ENCODE data around the gene PERM1.
"Not testable (repeated sequence)": the region's sequence is repeated elsewhere in the genome, so short reads cannot be mapped to it uniquely, and the experiment has no call there.

PERM1 gene, protein sequence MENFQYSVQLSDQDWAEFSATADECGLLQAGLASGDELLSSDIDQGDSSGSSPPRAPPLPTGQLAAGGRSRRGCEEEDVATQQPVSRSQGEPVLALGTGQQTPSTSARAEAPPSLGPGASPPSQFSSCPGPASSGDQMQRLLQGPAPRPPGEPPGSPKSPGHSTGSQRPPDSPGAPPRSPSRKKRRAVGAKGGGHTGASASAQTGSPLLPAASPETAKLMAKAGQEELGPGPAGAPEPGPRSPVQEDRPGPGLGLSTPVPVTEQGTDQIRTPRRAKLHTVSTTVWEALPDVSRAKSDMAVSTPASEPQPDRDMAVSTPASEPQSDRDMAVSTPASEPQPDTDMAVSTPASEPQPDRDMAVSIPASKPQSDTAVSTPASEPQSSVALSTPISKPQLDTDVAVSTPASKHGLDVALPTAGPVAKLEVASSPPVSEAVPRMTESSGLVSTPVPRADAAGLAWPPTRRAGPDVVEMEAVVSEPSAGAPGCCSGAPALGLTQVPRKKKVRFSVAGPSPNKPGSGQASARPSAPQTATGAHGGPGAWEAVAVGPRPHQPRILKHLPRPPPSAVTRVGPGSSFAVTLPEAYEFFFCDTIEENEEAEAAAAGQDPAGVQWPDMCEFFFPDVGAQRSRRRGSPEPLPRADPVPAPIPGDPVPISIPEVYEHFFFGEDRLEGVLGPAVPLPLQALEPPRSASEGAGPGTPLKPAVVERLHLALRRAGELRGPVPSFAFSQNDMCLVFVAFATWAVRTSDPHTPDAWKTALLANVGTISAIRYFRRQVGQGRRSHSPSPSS

DNA sequence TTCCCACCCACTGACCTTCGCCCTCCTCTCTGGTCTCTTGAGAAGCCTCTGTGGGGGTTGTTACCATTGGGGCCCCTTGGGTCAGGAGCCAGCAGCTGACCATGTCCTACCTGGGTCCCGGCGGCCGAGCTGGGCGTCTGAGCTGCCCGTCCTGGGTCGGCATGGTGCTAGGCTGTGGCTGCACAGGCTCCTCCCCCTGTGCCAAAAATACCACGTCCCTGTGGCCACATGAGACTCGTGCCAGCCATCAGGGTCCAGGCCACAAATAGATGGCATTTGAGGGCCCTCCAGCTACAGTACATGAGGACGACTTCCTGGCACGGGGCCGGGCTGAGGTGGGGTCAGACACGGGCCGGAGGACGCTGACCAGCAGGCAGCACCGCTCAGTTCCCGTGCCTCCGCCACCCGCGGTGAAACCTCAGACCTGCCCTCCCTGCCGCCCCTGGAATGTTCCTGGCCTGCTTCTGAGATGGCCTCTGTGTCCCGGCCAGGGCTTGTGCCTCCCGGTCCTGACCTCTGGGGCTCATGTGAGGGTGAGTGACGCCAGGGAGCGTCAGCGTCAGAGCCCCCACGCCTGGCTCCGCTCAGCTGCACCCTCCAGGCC is at the start of gene PERM1:
Gene PERM1 (minus strand): TSS at position 139 of the 604 bp plus-strand sequence. CDS start 1,064 bp downstream, outside the sequence.
- no peak for DNase-seq (ENCODE audit: low read depth in 2 of 2)

DNA sequence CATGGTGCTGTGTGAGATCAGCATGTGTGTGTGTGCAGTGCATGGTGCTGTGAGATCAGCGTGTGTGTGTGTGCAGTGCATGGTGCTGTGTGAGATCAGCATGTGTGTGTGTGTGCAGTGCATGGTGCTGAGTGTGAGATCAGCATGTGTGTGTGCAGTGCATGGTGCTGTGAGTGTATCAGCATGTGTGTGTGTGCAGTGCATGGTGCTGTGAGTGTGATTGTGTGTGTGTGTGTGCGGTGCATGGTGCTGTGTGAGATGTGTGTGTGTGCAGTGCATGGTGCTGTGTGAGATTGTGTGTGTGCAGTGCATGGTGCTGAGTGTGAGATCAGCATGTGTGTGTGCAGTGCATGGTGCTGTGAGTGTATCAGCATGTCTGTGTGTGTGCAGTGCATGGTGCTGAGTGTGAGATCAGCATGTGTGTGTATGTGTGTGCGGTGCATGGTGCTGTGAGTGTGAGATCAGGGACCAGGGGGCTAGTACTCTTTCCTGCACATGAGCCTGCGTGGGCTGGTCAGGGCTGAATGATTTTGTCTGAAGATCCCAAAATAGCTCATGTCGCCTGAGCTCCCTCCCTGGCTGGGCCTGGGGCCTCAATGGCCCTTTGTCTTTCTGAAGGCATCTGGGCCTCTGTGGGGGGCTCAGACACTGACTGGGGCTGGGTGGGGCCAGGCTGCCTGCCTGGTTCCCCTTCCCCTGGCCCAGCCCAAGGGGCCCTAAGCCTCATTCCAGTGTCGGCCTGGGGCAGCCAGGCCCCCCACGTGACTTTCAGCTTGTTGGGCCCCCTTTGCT is 49.2 kb upstream of the PERM1 start:
- not testable (repeated sequence) for DNase-seq (ENCODE audit: low read depth in 2 of 2)

DNA sequence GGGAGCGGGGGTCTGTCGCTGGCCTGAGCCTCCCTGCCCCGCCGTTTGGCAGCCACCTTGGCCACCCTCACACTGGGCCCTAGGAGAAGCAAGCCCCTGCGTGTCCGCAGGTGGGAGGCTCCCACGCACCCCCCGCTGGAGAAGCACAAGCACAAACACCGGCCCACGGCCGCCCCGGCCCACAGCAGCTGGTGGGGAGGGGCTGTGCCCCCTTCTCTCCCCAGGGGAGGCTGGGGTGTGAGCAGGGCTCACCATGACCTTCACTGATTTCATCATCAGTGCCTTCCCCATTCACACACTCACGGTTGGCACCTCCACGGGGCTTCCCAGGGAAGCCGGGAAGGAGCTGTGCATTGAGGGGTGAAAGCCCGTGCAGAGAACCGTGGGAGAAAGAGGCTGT is 45.9 kb upstream of the PERM1 start:
- no peak for DNase-seq (ENCODE audit: low read depth in 2 of 2)

DNA sequence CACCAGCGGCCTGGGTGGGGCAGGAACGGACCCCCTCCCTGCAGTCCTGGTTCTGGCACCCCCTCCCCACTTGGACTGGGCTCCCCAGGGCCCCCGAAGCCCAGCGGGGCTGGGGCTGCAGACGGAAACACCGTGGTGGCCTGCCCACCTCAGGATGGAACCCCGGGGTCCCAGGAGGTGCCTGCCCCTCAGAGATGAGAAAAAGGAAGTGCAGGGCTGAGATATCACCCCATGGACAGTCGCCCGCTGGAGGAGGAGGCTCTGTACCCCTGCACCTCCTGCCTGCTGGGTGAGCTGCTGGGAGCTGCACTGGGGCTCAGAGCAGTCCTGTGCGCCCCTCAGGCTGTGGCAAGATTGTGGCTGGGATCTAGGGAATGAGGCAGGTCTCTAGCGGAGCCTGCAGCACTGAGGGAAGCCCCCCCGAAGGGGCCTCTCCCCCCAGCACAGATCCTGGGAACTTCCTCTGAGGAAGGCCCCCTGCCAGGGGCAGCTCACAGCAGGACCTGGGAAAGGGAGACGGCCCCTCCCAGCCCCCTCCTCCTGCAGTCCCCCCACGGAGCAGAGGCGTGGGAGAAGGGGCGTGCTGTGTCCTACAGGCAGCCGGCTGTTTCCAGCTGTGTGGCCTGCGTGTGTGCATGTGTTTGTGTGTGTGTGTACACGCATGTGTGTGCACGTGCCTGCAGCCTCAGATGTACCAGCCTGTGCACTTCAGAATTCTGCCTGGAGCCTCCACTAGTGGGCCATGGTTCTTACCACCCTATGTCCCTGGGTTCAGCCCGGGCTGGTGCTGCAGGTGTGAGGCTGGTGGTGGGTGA is 44.9 kb upstream of the PERM1 start:
- DNase-seq (ENCODE audit: low read depth in 2 of 2), result no peak

DNA sequence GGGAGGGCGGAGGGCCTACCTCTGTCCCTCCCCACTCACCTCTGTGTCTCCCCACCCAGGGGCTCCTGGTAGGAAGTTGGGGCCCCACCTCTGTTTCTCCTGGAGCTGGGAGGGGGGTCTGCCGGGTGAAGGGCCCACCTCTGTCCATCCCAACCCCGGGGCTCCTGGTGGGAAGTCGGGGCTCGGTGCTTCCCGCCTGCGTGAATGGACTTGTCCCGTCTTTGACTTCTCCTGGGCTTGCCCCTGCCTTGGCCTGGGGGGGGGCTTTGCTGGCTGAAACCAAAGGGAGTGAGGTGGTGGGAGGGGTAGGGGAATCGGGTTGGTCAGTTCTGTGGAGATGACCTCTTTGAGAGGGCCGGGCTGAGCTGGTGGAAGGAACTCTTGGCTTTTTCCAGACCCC is 43.8 kb upstream of the PERM1 start:
- no peak for DNase-seq (ENCODE audit: low read depth in 2 of 2)

GRCh38 chr1:1024771-1025699 is 43.1 kb upstream of the PERM1 start:
- DNase-seq (ENCODE audit: low read depth in 2 of 2), result no peak

DNA sequence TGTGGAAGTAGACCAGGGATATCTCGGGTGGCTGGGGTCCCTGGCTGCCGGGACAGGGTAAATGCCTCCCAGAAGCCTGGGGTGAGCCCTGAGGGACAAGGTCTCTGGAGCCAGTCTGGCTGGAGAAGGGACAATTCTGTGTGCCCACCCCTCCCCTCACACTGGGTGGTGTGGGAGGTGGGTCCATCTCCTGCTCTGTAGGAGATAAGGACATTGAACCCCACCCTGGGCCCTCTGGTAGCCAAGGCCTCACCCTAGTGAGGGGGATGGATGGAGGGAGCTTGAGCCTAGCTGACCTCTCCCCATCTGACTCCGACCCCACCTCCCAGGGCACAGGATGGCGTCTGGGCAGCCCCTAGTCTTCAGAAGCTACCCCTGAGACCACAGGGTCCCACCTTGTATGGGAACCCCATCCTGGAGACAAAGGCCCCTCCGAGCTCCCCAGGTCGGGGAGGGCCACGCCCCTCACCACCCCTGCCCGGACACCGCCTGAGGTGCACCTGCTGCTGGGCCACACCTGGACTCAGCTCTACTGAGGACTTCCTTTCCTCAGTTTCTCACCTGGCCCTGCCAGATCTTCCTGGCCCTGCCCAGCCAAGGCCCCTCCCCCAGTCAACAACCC is 42.4 kb upstream of the PERM1 start:
- no peak for DNase-seq (ENCODE audit: low read depth in 2 of 2)

DNA sequence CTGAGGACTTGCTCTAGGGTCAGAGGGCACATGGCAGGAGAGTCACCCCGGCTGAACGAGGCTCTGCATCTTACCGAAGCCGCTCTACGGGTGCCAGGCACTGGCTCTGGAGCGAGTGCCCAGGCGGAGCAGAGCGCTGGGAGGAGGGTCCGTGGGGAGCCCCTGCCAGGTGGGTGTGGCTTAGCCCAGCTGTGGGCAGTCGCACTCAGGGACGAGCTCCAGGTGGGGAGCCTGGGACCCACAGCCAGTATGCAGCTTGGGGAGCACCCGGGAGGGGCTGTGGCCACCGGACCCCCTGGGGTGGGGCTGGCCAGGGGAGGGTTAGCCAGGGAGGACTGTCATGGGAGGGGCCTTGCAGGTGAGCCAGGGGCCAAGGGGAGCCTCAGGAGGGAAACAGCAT is 41.8 kb upstream of the PERM1 start:
- no peak for DNase-seq (ENCODE audit: low read depth in 2 of 2)

GRCh38 chr1:1022302-1023009 is 40.6 kb upstream of the PERM1 start:
- no peak for DNase-seq (ENCODE audit: low read depth in 2 of 2)

DNA sequence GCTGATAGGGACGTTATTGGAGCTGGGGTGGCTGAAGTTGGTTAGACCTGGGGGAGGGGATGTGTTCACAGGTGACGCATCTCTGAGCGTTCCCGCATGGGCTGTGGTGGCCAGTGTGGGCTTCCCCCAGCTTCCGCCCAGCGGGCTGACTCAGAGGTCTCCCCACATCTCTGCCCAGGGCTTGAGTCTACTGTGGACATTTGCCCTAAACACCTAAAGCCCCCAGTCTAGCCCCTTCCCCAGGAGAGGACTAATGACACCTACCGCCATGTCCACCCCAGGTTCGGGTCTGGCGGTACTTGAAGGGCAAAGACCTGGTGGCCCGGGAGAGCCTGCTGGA is 40.0 kb upstream of the PERM1 start:
- no peak for DNase-seq (ENCODE audit: low read depth in 2 of 2)

GRCh38 chr1:1021010-1021919 is 39.4 kb upstream of the PERM1 start:
- no peak for DNase-seq (ENCODE audit: low read depth in 2 of 2)

DNA sequence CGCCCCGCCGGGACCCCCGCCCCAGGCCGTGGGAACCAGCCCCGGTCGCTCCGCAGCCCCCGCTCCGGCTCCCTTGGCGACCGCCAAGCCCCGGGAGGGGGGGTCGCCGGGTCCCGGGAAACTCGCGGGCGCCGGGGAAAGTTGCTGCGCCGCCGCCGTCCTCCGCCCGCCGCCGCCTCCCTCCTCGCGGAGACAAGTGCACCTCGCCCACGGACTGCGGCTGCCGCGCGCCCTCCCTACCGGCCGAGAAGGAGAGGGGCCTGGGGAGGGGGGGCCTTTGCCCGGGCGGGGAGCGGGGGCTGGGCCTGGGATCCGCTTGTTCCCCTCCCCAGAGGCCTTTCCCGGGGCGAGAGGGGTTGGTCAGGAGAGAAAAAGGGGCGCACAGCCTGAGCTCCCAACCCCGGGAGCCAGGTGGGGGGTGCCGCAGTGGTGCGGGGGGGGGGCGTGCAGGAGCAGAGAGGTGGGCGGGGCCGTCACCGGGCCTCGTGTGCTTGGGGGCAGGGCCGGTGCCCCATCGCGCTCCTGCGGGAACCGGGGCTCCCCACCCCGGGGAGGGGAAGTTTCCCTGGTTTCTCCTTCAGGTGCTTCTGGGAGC is 38.6 kb upstream of the PERM1 start:
- no peak for DNase-seq (ENCODE audit: low read depth in 2 of 2)

DNA sequence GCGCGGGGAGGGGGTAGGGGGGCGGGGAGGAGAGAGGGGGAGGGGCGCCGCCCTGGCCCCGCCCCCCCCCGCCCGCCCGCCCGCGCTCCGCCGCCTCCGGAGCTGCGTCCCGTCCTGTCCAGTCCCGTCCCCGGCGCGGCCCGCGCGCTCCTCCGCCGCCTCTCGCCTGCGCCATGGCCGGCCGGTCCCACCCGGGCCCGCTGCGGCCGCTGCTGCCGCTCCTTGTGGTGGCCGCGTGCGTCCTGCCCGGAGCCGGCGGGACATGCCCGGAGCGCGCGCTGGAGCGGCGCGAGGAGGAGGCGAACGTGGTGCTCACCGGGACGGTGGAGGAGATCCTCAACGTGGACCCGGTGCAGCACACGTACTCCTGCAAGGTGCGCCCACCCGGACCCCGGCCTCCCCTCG is 38.1 kb upstream of the PERM1 start, which contains the start of gene AGRN:
Gene AGRN (plus strand): TSS at position 121 of the 405 bp plus-strand sequence. CDS start 53 bp downstream, at position 174.
- no peak for DNase-seq (ENCODE audit: low read depth in 2 of 2)

GRCh38 chr1:1019122-1019999 is 37.5 kb upstream of the PERM1 start:
- DNase-seq (ENCODE audit: low read depth in 2 of 2), result peak; percentile 72 to 76

- DNase-seq (ENCODE audit: low read depth in 2 of 2), result not testable (repeated sequence)
Observed at GRCh38 chr1:1018321-1018685, 36.4 kb upstream of the PERM1 start.

Data from stimulated activated CD4-positive, alpha-beta T cell treated with anti-CD3 and anti-CD28 coated beads, Interleukin-4, amount 100 ng/mL, for 48 hours (primary cell).